Measurements from ENCODE around the gene PNMA5. TPM values are rescaled to one million over a fixed set of nuclear protein-coding genes. Genes with fewer than 3 reads are reported as not detected.
"Not testable (repeated sequence)": the region's sequence is repeated elsewhere in the genome, so short reads cannot be mapped to it uniquely, and the experiment has no call there.

PNMA5 gene
- total and polyA plus RNA-seq, 3 experiments from 2014 or later: not detected

- Mint-ChIP-seq H3K4me3 (peak overlapping the region in 3 of 7 donors; percentile 42 to 65 (median 44)), H3K9me3 (no peaks in the 10 kb centered on the region), H3K4me1 (peaks cover 0 to 23% (median 4%) of the 10 kb centered on the region in 3 donors), H3K27me3 (no peaks in the 10 kb centered on the region), H3K27ac (peak overlapping the region in 1 of 8 donors; percentile 53), H3K36me3 (no peaks in the 10 kb centered on the region)
- POLR2A ChIA-PET: no interaction called here
- CTCF ChIA-PET: no interaction called here
- H3K9me3 ChIP-seq (ENCODE audit: low read length): no peaks in the 10 kb centered on the region
- DNase-seq: no peak
- H3K36me3 ChIP-seq (ENCODE audit: insufficient read depth, low read length): no peaks in the 10 kb centered on the region
- H3K4me1 ChIP-seq (ENCODE audit: insufficient read depth, low read length): no peaks in the 10 kb centered on the region
- H3K27me3 ChIP-seq (ENCODE audit: insufficient read depth, low read length, poor library complexity, severe bottlenecking): no peaks in the 10 kb centered on the region
- no peak overlapping the region for H3K27ac ChIP-seq (ENCODE audit: low read depth, low read length)
- no peak overlapping the region for H3K4me3 ChIP-seq (ENCODE audit: low read length)
Observed at GRCh38 chrX:152988536-152989291, 5.2 kb downstream of the PNMA5 start.

- H3K27me3 ChIP-seq (ENCODE audit: insufficient read depth, low read length, poor library complexity, severe bottlenecking): no peaks in the 10 kb centered on the region
- no peaks in the 10 kb centered on the region for H3K36me3 ChIP-seq (ENCODE audit: insufficient read depth, low read length)
- H3K4me1 ChIP-seq (ENCODE audit: insufficient read depth, low read length): no peaks in the 10 kb centered on the region
- DNase-seq: no peak
- no peaks in the 10 kb centered on the region for H3K9me3 ChIP-seq (ENCODE audit: low read length)
- Mint-ChIP-seq H3K27me3 (no peaks in the 10 kb centered on the region), H3K4me3 (no peak overlapping the region), H3K9me3 (no peaks in the 10 kb centered on the region), H3K4me1 (peaks cover 0 to 23% (median 4%) of the 10 kb centered on the region in 3 donors), H3K27ac (no peak overlapping the region), H3K36me3 (peaks cover 0 to 3% (median 0%) of the 10 kb centered on the region in 3 donors)
- POLR2A ChIA-PET: no interaction called here
- CTCF ChIA-PET: no interaction called here
- no peak overlapping the region for H3K27ac ChIP-seq (ENCODE audit: low read depth, low read length)
- no peak overlapping the region for H3K4me3 ChIP-seq (ENCODE audit: low read length)
Observed at GRCh38 chrX:152987801-152988200, 6.1 kb downstream of the PNMA5 start.

- CTCF ChIA-PET; POLR2A ChIA-PET; H3K4me3 Mint-ChIP-seq; H3K27me3 Mint-ChIP-seq; H3K4me1 ChIP-seq (ENCODE audit: insufficient read depth, low read length); H3K36me3 Mint-ChIP-seq; H3K36me3 ChIP-seq (ENCODE audit: insufficient read depth, low read length); H3K9me3 ChIP-seq (ENCODE audit: low read length); H3K4me3 ChIP-seq (ENCODE audit: low read length); H3K9me3 Mint-ChIP-seq; H3K27ac ChIP-seq (ENCODE audit: low read depth, low read length); H3K27me3 ChIP-seq (ENCODE audit: insufficient read depth, low read length, poor library complexity, severe bottlenecking); DNase-seq; H3K27ac Mint-ChIP-seq: not testable (repeated sequence)
- H3K4me1 Mint-ChIP-seq: peaks cover 0 to 22% (median 4%) of the 10 kb centered on the region in 3 donors
Observed at GRCh38 chrX:152987156-152987555, 6.8 kb downstream of the PNMA5 start.

GRCh38 chrX:152985383-152985782 is 8.5 kb downstream of the PNMA5 start:
- H3K27me3 Mint-ChIP-seq; H3K36me3 ChIP-seq (ENCODE audit: insufficient read depth, low read length); H3K27me3 ChIP-seq (ENCODE audit: insufficient read depth, low read length, poor library complexity, severe bottlenecking); H3K4me1 Mint-ChIP-seq; H3K4me1 ChIP-seq (ENCODE audit: insufficient read depth, low read length); POLR2A ChIA-PET; H3K9me3 ChIP-seq (ENCODE audit: low read length); H3K4me3 ChIP-seq (ENCODE audit: low read length); DNase-seq; H3K27ac ChIP-seq (ENCODE audit: low read depth, low read length); H3K4me3 Mint-ChIP-seq; CTCF ChIA-PET; H3K9me3 Mint-ChIP-seq; H3K36me3 Mint-ChIP-seq; H3K27ac Mint-ChIP-seq: not testable (repeated sequence)

- H3K4me3 ChIP-seq (ENCODE audit: low read length): no peak overlapping the region
- H3K36me3 Mint-ChIP-seq: peaks cover 0 to 34% (median 2%) of the 10 kb centered on the region in 3 donors
- no peaks in the 10 kb centered on the region for H3K9me3 Mint-ChIP-seq
- H3K4me1 Mint-ChIP-seq: no peaks in the 10 kb centered on the region
- H3K36me3 ChIP-seq (ENCODE audit: insufficient read depth, low read length): no peaks in the 10 kb centered on the region
- no peak overlapping the region for H3K27ac ChIP-seq (ENCODE audit: low read depth, low read length)
- H3K4me1 ChIP-seq (ENCODE audit: insufficient read depth, low read length): no peaks in the 10 kb centered on the region
- POLR2A ChIA-PET: no interaction called here
- H3K4me3 Mint-ChIP-seq: no peak overlapping the region
- DNase-seq: no peak
- H3K27me3 Mint-ChIP-seq: peaks cover 0 to 15% of the 10 kb centered on the region in 2 donors
- no peaks in the 10 kb centered on the region for H3K27me3 ChIP-seq (ENCODE audit: insufficient read depth, low read length, poor library complexity, severe bottlenecking)
- H3K9me3 ChIP-seq (ENCODE audit: low read length): no peaks in the 10 kb centered on the region
- CTCF ChIA-PET: no interaction called here
- H3K27ac Mint-ChIP-seq: no peak overlapping the region
Observed at GRCh38 chrX:152968193-152968592, 25.7 kb downstream of the PNMA5 start.

GRCh38 chrX:152960115-152960514 is 33.8 kb downstream of the PNMA5 start:
- POLR2A ChIA-PET: interaction anchor here (0.5 kb wide), 1 partner anchor 1419 kb away, joined by 3 read pairs; no protein-coding TSS in a partner anchor
- no peak overlapping the region for H3K27ac ChIP-seq (ENCODE audit: low read depth, low read length)

GRCh38 chrX:152959626-152960025 is 34.3 kb downstream of the PNMA5 start:
- Histone ChIP-seq H3K4me3 (ENCODE audit: low read length) (no peak overlapping the region), H3K27ac (ENCODE audit: low read depth, low read length) (no peak overlapping the region), H3K9me3 (ENCODE audit: low read length) (no peaks in the 10 kb centered on the region), H3K36me3 (ENCODE audit: insufficient read depth, low read length) (no peaks in the 10 kb centered on the region), H3K27me3 (ENCODE audit: insufficient read depth, low read length, poor library complexity, severe bottlenecking) (no peaks in the 10 kb centered on the region), H3K4me1 (ENCODE audit: insufficient read depth, low read length) (peaks cover 4% of the 10 kb centered on the region)
- Mint-ChIP-seq H3K9me3 (no peaks in the 10 kb centered on the region), H3K4me1 (peaks cover 3 to 17% (median 10%) of the 10 kb centered on the region in 3 donors), H3K36me3 (no peaks in the 10 kb centered on the region), H3K27ac (peak overlapping the region in 1 of 8 donors; percentile 27), H3K27me3 (peaks cover 0 to 2% of the 10 kb centered on the region in 2 donors), H3K4me3 (peak overlapping the region in 1 of 7 donors; percentile 88)
- DNase-seq: no peak
- ChIA-PET CTCF (interaction anchor here (0.8 to 3.4 kb wide), 4 partner anchors 18 to 702 kb away, joined by 3 to 19 read pairs (median 4); no protein-coding TSS in a partner anchor), POLR2A (no interaction called here)

More at GRCh38 chrX:152960115-152960514, 33.8 kb downstream of the PNMA5 start:
- Mint-ChIP-seq H3K4me1 (peaks cover 3 to 17% (median 10%) of the 10 kb centered on the region in 3 donors), H3K4me3 (no peak overlapping the region), H3K27ac (no peak overlapping the region), H3K27me3 (peaks cover 0 to 7% of the 10 kb centered on the region in 2 donors), H3K36me3 (peaks cover 0 to 3% (median 0%) of the 10 kb centered on the region in 3 donors), H3K9me3 (no peaks in the 10 kb centered on the region)
- H3K9me3 ChIP-seq (ENCODE audit: low read length): no peaks in the 10 kb centered on the region
- DNase-seq: no peak
- no peaks in the 10 kb centered on the region for H3K36me3 ChIP-seq (ENCODE audit: insufficient read depth, low read length)
- H3K4me3 ChIP-seq (ENCODE audit: low read length): no peak overlapping the region
- peaks cover 4% of the 10 kb centered on the region for H3K4me1 ChIP-seq (ENCODE audit: insufficient read depth, low read length)
- CTCF ChIA-PET: interaction anchor here (0.8 to 3.4 kb wide), 4 partner anchors 18 to 702 kb away, joined by 3 to 19 read pairs (median 4); no protein-coding TSS in a partner anchor
- no peaks in the 10 kb centered on the region for H3K27me3 ChIP-seq (ENCODE audit: insufficient read depth, low read length, poor library complexity, severe bottlenecking)
